Right lobe of liver (tissue), 6 donors: ENCODE data around the gene IPO11. TPM values are rescaled to one million over a fixed set of nuclear protein-coding genes. Genes with fewer than 3 reads are reported as not detected.
"Not testable (repeated sequence)": the region's sequence is repeated elsewhere in the genome, so short reads cannot be mapped to it uniquely, and the experiment has no call there.

Source experiments
- ATAC-seq, 4 donors: fragments of 200-7000 bp; cut with Tn5 transposase; one replicate each; pipeline ENCODE4 v1.9.1; 2020; ENCODE audit warnings: mild to moderate bottlenecking in 4 of 4, moderate library complexity in 4 of 4
- DNase-seq, 3 donors: peaks; one replicate each; pipeline ENCODE4 v3.0.0-alpha.2; 2020
- H3K27ac ChIP-seq, 3 donors: fragments of 200-600 bp; one replicate each; pipeline ENCODE4 v1.8.0; 2022
- H3K27me3 ChIP-seq, 2 donors: fragments of 200-600 bp; one replicate each; pipeline ENCODE4 v1.8.0; 2022
- H3K36me3 ChIP-seq, 4 donors: fragments of 200-600 bp; sonication (generic) in 1 of 4; one replicate each; pipeline versions ENCODE4 v1.5.1 to v1.8.0; 2017 to 2022; ENCODE audit warnings: control low read depth in 1 of 4
- H3K4me1 ChIP-seq, 4 donors: fragments of 200-600 bp; sonication (generic) in 1 of 4; one replicate each; pipeline versions ENCODE4 v1.5.1 to v1.8.0; 2017 to 2022; ENCODE audit warnings: control low read depth in 1 of 4
- H3K4me3 ChIP-seq, 3 donors: fragments of 200-600 bp; one replicate each; pipeline ENCODE4 v1.8.0; 2022
- H3K9me3 ChIP-seq, 4 donors: fragments of 200-600 bp; sonication (generic) in 1 of 4; one replicate each; pipeline versions ENCODE4 v1.5.1 to v1.8.0; 2017 to 2022; ENCODE audit warnings: control low read depth in 1 of 4
- CTCF ChIP-seq, 4 donors: fragments of 200-600 bp in 3 of 4; fragments of 450-650 bp in 1 of 4; IDR thresholded peaks; one replicate each; pipeline versions ENCODE4 v1.5.1 to v1.8.0; 2016 to 2022; ENCODE audit warnings: antibody characterized with exemption in 4 of 4, mild to moderate bottlenecking in 2 of 4
- POLR2A ChIP-seq: fragments of 450-650 bp; IDR thresholded peaks from one replicate; pipeline ENCODE4 v1.6.1; 2017; ENCODE audit warnings: antibody characterized with exemption, mild to moderate bottlenecking
- WGBS: methylation state at CpG from one replicate; pipeline ENCODE4 v1.1.6; 2018; ENCODE audit warnings: low coverage, low lambda C conversion rate; ENCODE audit not compliant: insufficient coverage; ENCODE audit errors: missing lambda C conversion rate; 5-methylcytosine and 5-hydroxymethylcytosine counted together
- intact Hi-C, 2 donors: fragments of 100-400 bp; cut with DNase I; formaldehyde crosslinking; loops; one replicate each; pipeline versions ENCODE4 v1.11.2 to v1.14.1; 2022
- total RNA-seq, 6 experiments: library from RNA; depleted of rRNA in 2 of 6; stranded (reverse); fragments of >200 nt in 2 of 6; fragmentation: NEBNext Ultra II Directional in 3 of 6; extraction: Animal tissue kit (Norgen Biotek cat#: 25700) in 3 of 6; gene quantifications; one replicate each; pipeline versions ENCODE4 v1.1.0 to v1.2.4, GENCODE V29; 2016 to 2023
- donor health status: DM: no; HTN: yes; CAD: no.
- donor health status: DM: no; HTN: no; CAD: no.
- donor health status: DM: no; HTN: no; CAD: no.
- donor health status: DM: no; HTN: yes; CAD: no.
- donor health status: DM: no; HTN: yes; CAD: no.

The IPO11 gene
- total RNA-seq, 6 experiments from 2014 or later = 8.3 to 15.7 (median 13.6) TPM

GRCh38 chr5:62616615-62617277, 204.2 kb downstream of the IPO11 start:
- intact Hi-C loops = no loop called here
- no peaks in the 10 kb centered on the region for H3K9me3 ChIP-seq
- DNase-seq = no peak
- no peak for ATAC-seq
- 79% methylated on average over 1 of the region's 2 CpGs for WGBS
- H3K27me3 ChIP-seq = no peaks in the 10 kb centered on the region
- no peaks in the 10 kb centered on the region for H3K4me1 ChIP-seq
- no peak overlapping the region for H3K27ac ChIP-seq
- TF ChIP-seq POLR2A = no peak
- no peak for TF ChIP-seq CTCF (IDR thresholded peaks at IDR 0.05)
- no peaks in the 10 kb centered on the region for H3K36me3 ChIP-seq
- H3K4me3 ChIP-seq = no peak overlapping the region

DNA sequence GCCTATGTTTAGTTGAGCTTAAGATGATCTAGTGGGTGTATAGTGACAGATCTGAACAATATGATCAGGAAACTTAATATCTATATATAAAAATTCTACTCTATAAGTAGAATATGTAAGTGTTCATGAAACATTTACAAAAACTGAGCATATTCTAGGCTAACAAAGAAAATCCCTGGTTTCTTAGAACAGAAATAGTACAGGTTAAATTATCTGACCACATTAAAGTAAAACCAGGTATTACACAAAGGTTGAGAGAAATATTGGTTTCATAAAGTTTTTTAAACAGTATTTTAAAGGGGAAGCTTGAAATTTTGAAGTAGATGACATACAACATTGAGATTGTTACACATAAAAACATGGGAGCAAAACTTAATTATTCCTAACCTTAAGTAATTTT, 205.4 kb downstream of the IPO11 start:
- intact Hi-C loops = no loop called here
- no peaks in the 10 kb centered on the region for H3K36me3 ChIP-seq
- DNase-seq (no peak), ATAC-seq (no peak)
- no peaks in the 10 kb centered on the region for H3K4me1 ChIP-seq
- no peak overlapping the region for H3K27ac ChIP-seq
- no peak for TF ChIP-seq CTCF (IDR thresholded peaks at IDR 0.05)
- no peak for TF ChIP-seq POLR2A
- H3K4me3 ChIP-seq = no peak overlapping the region
- no peaks in the 10 kb centered on the region for H3K27me3 ChIP-seq
- no peaks in the 10 kb centered on the region for H3K9me3 ChIP-seq

- no peak for ATAC-seq
- TF ChIP-seq POLR2A = no peak
- no peak for TF ChIP-seq CTCF (IDR thresholded peaks at IDR 0.05)
These were observed 208.2 kb downstream of the IPO11 start for GRCh38 chr5:62620761-62621160.

DNA sequence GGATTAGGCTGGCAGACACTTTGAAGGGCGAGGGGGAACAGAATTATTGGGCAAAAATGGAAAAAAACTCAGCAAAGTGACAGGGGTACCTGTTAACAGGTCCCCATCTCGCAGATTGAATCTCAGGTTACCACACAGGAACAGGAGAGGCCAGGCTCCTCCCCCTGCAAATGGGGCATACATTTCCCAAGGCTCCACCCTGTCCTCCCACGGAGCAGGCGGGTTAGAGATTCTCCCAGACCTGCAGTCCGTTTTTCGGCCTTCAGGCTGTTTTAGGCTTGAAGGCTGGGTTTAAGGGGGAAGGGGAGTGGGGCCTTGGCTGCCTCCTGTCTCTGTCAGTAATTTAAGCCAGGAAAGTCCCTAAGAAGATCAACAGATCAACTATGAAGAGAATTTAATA, 208.7 kb downstream of the IPO11 start:
- no peak for ATAC-seq
- TF ChIP-seq POLR2A (no peak), CTCF (IDR thresholded peaks at IDR 0.05) (no peak)
- intact Hi-C loops = no loop called here

More at GRCh38 chr5:62620761-62621160, 208.2 kb downstream of the IPO11 start:
- WGBS = 92% methylated on average over 5 of the region's 5 CpGs
- no peak overlapping the region for H3K27ac ChIP-seq
- no peaks in the 10 kb centered on the region for H3K27me3 ChIP-seq
- H3K36me3 ChIP-seq = no peaks in the 10 kb centered on the region
- no peaks in the 10 kb centered on the region for H3K9me3 ChIP-seq
- no peaks in the 10 kb centered on the region for H3K4me1 ChIP-seq
- DNase-seq = no peak
- no peak overlapping the region for H3K4me3 ChIP-seq
- intact Hi-C loops = no loop called here

GRCh38 chr5:62623271-62623670, 210.7 kb downstream of the IPO11 start:
- DNase-seq = no peak
- Histone ChIP-seq H3K4me1 (no peaks in the 10 kb centered on the region), H3K36me3 (no peaks in the 10 kb centered on the region), H3K27me3 (no peaks in the 10 kb centered on the region), H3K4me3 (no peak overlapping the region), H3K9me3 (no peaks in the 10 kb centered on the region), H3K27ac (no peak overlapping the region)
- intact Hi-C loops = no loop called here
- no peak for ATAC-seq
- TF ChIP-seq POLR2A (no peak), CTCF (IDR thresholded peaks at IDR 0.05) (no peak)
- 100% methylated on average over 1 of the region's 1 CpG for WGBS

More for the DNA sequence above, 208.7 kb downstream of the IPO11 start:
- no peaks in the 10 kb centered on the region for H3K4me1 ChIP-seq
- 95% methylated on average over 4 of the region's 6 CpGs for WGBS
- H3K27ac ChIP-seq = no peak overlapping the region
- H3K36me3 ChIP-seq = no peaks in the 10 kb centered on the region
- no peaks in the 10 kb centered on the region for H3K9me3 ChIP-seq
- H3K27me3 ChIP-seq = no peaks in the 10 kb centered on the region
- H3K4me3 ChIP-seq = no peak overlapping the region
- DNase-seq = no peak

DNA sequence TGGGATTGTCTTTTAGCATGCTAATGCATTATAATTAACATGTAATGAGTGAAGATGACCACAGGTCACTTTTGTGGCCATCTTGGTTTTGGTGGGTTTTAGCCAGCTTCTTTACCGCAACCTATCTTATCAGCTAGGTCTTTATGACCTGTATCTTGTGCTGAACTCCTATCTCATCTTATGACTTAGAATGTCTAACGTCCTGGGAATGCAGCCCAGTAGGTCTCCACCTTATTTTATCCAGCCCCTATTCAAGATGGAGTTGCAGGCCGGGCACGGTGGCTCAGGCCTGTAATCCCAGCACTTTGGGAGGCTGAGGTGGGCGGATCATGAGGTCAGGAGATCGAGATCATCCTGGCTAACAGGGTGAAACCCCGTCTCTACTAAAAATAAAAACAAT, 211.9 kb downstream of the IPO11 start:
- H3K27ac ChIP-seq, H3K4me1 ChIP-seq, H3K27me3 ChIP-seq, H3K36me3 ChIP-seq, DNase-seq, H3K4me3 ChIP-seq, intact Hi-C loops, H3K9me3 ChIP-seq, ATAC-seq: not testable (repeated sequence)
- WGBS = 78% methylated on average over 5 of the region's 7 CpGs
